CD8-positive, alpha-beta memory T cell (primary cell): ENCODE data around the gene KMT2D. TPM values are rescaled to one million over a fixed set of nuclear protein-coding genes. Genes with fewer than 3 reads are reported as not detected.

Experiments used
- CTCF ChIA-PET: fragments of 350-600 bp; sonication (Branson Sonifier 250); formaldehyde crosslinking; loops from one replicate; lab custom pipeline; 2021; ENCODE audit warnings: antibody characterized with exemption; lab: Charles Lee
- POLR2A ChIA-PET: fragments of 350-600 bp; sonication (Branson Sonifier 250); formaldehyde crosslinking; loops from one replicate; lab custom pipeline; 2021; ENCODE audit warnings: antibody characterized with exemption; lab: Charles Lee
- DNase-seq, 5 donors: peaks; one replicate each; pipeline versions ENCODE4 v3.0.0 to v3.0.0-alpha.2; 2020 to 2022; ENCODE audit warnings: mixed read lengths in 1 of 5
- H3K27ac ChIP-seq: one replicate; pipeline ENCODE4 v1.7.0; 2013; ENCODE audit warnings: low read depth, mild to moderate bottlenecking, low read length, moderate library complexity
- H3K27me3 ChIP-seq: 2 replicates; pipeline ENCODE4 v1.7.0; 2013; ENCODE audit warnings: low read length, mild to moderate bottlenecking; ENCODE audit not compliant: insufficient read depth, poor library complexity, severe bottlenecking
- H3K36me3 ChIP-seq: 2 replicates; pipeline ENCODE4 v1.7.0; 2013; ENCODE audit warnings: mild to moderate bottlenecking, low read length, moderate library complexity; ENCODE audit not compliant: insufficient read depth
- H3K4me1 ChIP-seq: 2 replicates; pipeline ENCODE4 v1.7.0; 2013; ENCODE audit warnings: mild to moderate bottlenecking, low read length, moderate library complexity; ENCODE audit not compliant: insufficient read depth
- H3K4me3 ChIP-seq: 2 replicates; pipeline ENCODE4 v1.7.0; 2013; ENCODE audit warnings: mild to moderate bottlenecking, low read length
- H3K9me3 ChIP-seq: 2 replicates; pipeline ENCODE4 v1.7.0; 2013; ENCODE audit warnings: mild to moderate bottlenecking, low read length
- H3K27ac Mint-ChIP-seq, 8 donors: one replicate each; pipeline ENCODE4 v1.8.0; 2020 to 2021; ENCODE audit warnings: mixed read lengths in 8 of 8, mild to moderate bottlenecking in 6 of 8, inconsistent platforms in 3 of 8, moderate library complexity in 3 of 8
- H3K27me3 Mint-ChIP-seq, 2 donors: one replicate each; pipeline ENCODE4 v1.8.0; 2020 to 2021; ENCODE audit warnings: mixed read lengths in 2 of 2, mild to moderate bottlenecking in 1 of 2, moderate library complexity in 1 of 2
- H3K36me3 Mint-ChIP-seq, 3 donors: one replicate each; pipeline ENCODE4 v1.8.0; 2020 to 2021; ENCODE audit warnings: mixed read lengths in 3 of 3, inconsistent platforms in 1 of 3, mild to moderate bottlenecking in 1 of 3
- H3K4me1 Mint-ChIP-seq, 3 donors: one replicate each; pipeline ENCODE4 v1.8.0; 2020 to 2021; ENCODE audit warnings: mixed read lengths in 3 of 3, inconsistent platforms in 1 of 3, mild to moderate bottlenecking in 1 of 3
- H3K4me3 Mint-ChIP-seq, 7 donors: one replicate each; pipeline ENCODE4 v1.8.0; 2020 to 2021; ENCODE audit warnings: mixed read lengths in 7 of 7, mild to moderate bottlenecking in 6 of 7, moderate library complexity in 4 of 7, inconsistent platforms in 2 of 7
- H3K9me3 Mint-ChIP-seq, 5 donors: one replicate each; pipeline ENCODE4 v1.8.0; 2020 to 2022; ENCODE audit warnings: mixed read lengths in 5 of 5, mild to moderate bottlenecking in 3 of 5, moderate library complexity in 2 of 5, inconsistent platforms in 1 of 5
- polyA plus RNA-seq: library from polyadenylated mRNA; unstranded; fragments of 300-500 nt; fragmentation: Illumina TruSeq; gene quantifications from one replicate; pipeline ENCODE4 v1.2.3, GENCODE V29; 2021
- total RNA-seq, 2 experiments: library from RNA; stranded (reverse); gene quantifications; one replicate each; pipeline ENCODE4 v1.2.3, GENCODE V29; 2021

The KMT2D gene
- total and polyA plus RNA-seq, 3 experiments from 2014 or later: 22.8 to 79.7 (median 79.4) TPM

DNA sequence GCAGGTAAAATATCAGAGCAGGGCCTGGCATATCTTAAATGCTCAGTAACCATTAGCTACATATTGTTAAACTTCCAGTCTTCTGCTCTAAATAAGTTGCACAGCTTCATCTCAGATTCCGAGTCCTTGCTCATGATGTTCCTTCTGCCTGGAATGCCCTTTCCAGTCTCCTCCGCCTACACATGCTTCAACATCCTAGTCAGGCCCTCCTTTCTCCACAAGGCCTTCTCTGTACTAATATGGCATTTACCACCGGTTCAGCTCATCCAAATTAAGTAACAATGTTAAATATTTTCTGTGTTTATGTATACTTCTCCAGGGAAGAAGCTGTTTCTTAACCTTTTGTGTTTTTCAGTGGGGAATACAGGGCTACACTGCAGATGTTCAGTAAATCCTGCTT lies 25.5 kb upstream of the KMT2D start:
- peaks cover 25% of the 10 kb centered on the region for H3K27me3 ChIP-seq
- ChIA-PET POLR2A (interaction anchor here (1.0 kb wide), 1 partner anchor 45 kb away, joined by 4 read pairs; the partner anchor contains the start of gene TUBA1B), CTCF (interaction anchor here (1.0 to 7.7 kb wide), 7 partner anchors 13 to 150 kb away, joined by 3 to 111 read pairs (median 47); partner anchors contain the start of genes LMBR1L and TUBA1B)
- no peak overlapping the region for H3K27ac Mint-ChIP-seq
- H3K4me1 ChIP-seq: peaks cover 35% of the 10 kb centered on the region
- H3K36me3 ChIP-seq: no peaks in the 10 kb centered on the region
- H3K4me3 ChIP-seq: no peak overlapping the region
- H3K36me3 Mint-ChIP-seq: no peaks in the 10 kb centered on the region
- DNase-seq: no peak
- H3K9me3 Mint-ChIP-seq: no peaks in the 10 kb centered on the region
- no peak overlapping the region for H3K4me3 Mint-ChIP-seq
- H3K4me1 Mint-ChIP-seq: peaks cover 20 to 35% (median 33%) of the 10 kb centered on the region in 3 donors
- no peak overlapping the region for H3K27ac ChIP-seq
- H3K27me3 Mint-ChIP-seq: peaks cover 30 to 33% of the 10 kb centered on the region in 2 donors
- H3K9me3 ChIP-seq: no peaks in the 10 kb centered on the region

DNA sequence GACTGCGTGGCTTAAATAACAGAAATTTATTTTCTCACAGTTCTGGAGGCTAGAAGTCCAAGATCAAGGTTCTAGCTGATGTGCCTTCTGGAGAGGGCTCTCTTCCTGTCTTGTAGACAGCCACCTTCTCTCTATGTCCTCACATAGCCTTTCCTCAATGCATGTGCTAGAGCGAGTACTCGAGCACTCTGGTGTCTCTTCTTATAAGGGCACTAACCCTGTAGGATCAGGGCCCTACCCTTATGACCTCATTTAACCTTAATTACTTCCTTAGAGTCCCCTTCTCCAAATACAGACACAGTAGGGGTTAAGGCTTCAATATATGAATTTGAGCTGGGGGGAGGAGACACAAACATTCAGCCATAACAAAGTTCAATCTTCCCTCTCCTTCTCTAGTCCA lies 23.8 kb upstream of the KMT2D start:
- Histone ChIP-seq H3K27me3 (peaks cover 11% of the 10 kb centered on the region), H3K9me3 (no peaks in the 10 kb centered on the region), H3K36me3 (no peaks in the 10 kb centered on the region), H3K4me3 (no peak overlapping the region), H3K27ac (no peak overlapping the region), H3K4me1 (peaks cover 19% of the 10 kb centered on the region)
- DNase-seq: no peak
- CTCF ChIA-PET: interaction anchor here (0.8 to 7.7 kb wide), 10 partner anchors 10 to 160 kb away, joined by 3 to 111 read pairs (median 5); partner anchors contain the start of genes DHH, LMBR1L and RHEBL1
- no peaks in the 10 kb centered on the region for H3K9me3 Mint-ChIP-seq
- no peak overlapping the region for H3K27ac Mint-ChIP-seq
- H3K36me3 Mint-ChIP-seq: no peaks in the 10 kb centered on the region
- POLR2A ChIA-PET: interaction anchor here (0.9 kb wide), 2 partner anchors 14 to 103 kb away, joined by 3 to 4 read pairs; no protein-coding TSS in a partner anchor
- peaks cover 10 to 26% (median 18%) of the 10 kb centered on the region in 3 donors for H3K4me1 Mint-ChIP-seq
- H3K27me3 Mint-ChIP-seq: peaks cover 17 to 20% of the 10 kb centered on the region in 2 donors
- no peak overlapping the region for H3K4me3 Mint-ChIP-seq

- H3K27ac Mint-ChIP-seq: peak overlapping the region in 2 of 8 donors; percentile 19 to 63
- no peak overlapping the region for H3K27ac ChIP-seq
- no peaks in the 10 kb centered on the region for H3K4me1 ChIP-seq
- H3K4me1 Mint-ChIP-seq: no peaks in the 10 kb centered on the region
- H3K4me3 Mint-ChIP-seq: no peak overlapping the region
- H3K36me3 Mint-ChIP-seq: no peaks in the 10 kb centered on the region
- no peaks in the 10 kb centered on the region for H3K27me3 ChIP-seq
- DNase-seq: no peak
- no peaks in the 10 kb centered on the region for H3K9me3 ChIP-seq
- H3K9me3 Mint-ChIP-seq: no peaks in the 10 kb centered on the region
- peaks cover 5 to 6% of the 10 kb centered on the region in 2 donors for H3K27me3 Mint-ChIP-seq
- no peaks in the 10 kb centered on the region for H3K36me3 ChIP-seq
- H3K4me3 ChIP-seq: no peak overlapping the region
- ChIA-PET CTCF (interaction anchor here (0.6 to 2.4 kb wide), 8 partner anchors 8 to 146 kb away, joined by 3 to 10 read pairs (median 3); partner anchors contain the start of gene RHEBL1), POLR2A (no interaction called here)
Observed at GRCh38 chr12:49079793-49080192, 19.2 kb upstream of the KMT2D start.

- Mint-ChIP-seq H3K27me3 (no peaks in the 10 kb centered on the region), H3K4me1 (peaks cover 18 to 21% (median 21%) of the 10 kb centered on the region in 3 donors), H3K9me3 (no peaks in the 10 kb centered on the region), H3K27ac (peak overlapping the region in 2 of 8 donors; percentile 22 to 91), H3K36me3 (peaks cover 0 to 4% (median 0%) of the 10 kb centered on the region in 3 donors), H3K4me3 (peak overlapping the region in 2 of 7 donors; percentile 39 to 69)
- no peak for DNase-seq
- H3K27ac ChIP-seq: no peak overlapping the region
- CTCF ChIA-PET: interaction anchor here (2.0 kb wide), 1 partner anchor 17 kb away, joined by 22 read pairs; no protein-coding TSS in a partner anchor
- H3K36me3 ChIP-seq: no peaks in the 10 kb centered on the region
- H3K27me3 ChIP-seq: no peaks in the 10 kb centered on the region
- POLR2A ChIA-PET: interaction anchor here (1.6 kb wide), 1 partner anchor 60 kb away, joined by 13 read pairs; the partner anchor contains the start of gene TUBA1B
- no peak overlapping the region for H3K4me3 ChIP-seq
- no peaks in the 10 kb centered on the region for H3K9me3 ChIP-seq
- peaks cover 16% of the 10 kb centered on the region for H3K4me1 ChIP-seq
Observed at GRCh38 chr12:49070971-49071370, 10.4 kb upstream of the KMT2D start.

- Mint-ChIP-seq H3K27ac (peak within 1 kb of the TSS; percentile 72 to 99 (median 91)), H3K4me3 (peak within 1 kb of the TSS; percentile 87 to 98 (median 94)), H3K4me1 (peaks cover 18 to 21% (median 21%) of the 10 kb centered on the region in 3 donors), H3K27me3 (no peaks in the 10 kb centered on the region), H3K9me3 (no peaks in the 10 kb centered on the region), H3K36me3 (peaks cover 0 to 8% (median 0%) of the 10 kb centered on the region in 3 donors)
- Histone ChIP-seq H3K4me1 (peaks cover 16% of the 10 kb centered on the region), H3K36me3 (no peaks in the 10 kb centered on the region), H3K4me3 (peak within 1 kb of the TSS; percentile 93), H3K27me3 (no peaks in the 10 kb centered on the region), H3K9me3 (no peaks in the 10 kb centered on the region), H3K27ac (peak within 1 kb of the TSS; percentile 83)
- peak; percentile 98 to 99 (median 99) for DNase-seq
- ChIA-PET POLR2A (interaction anchor here (0.5 to 1.6 kb wide), 11 partner anchors 10 to 218 kb away, joined by 3 to 13 read pairs (median 3); partner anchors contain the start of genes DDX23, KMT2D, TUBA1A and TUBA1B), CTCF (interaction anchor here (0.7 to 2.0 kb wide), 14 partner anchors 9 to 165 kb away, joined by 3 to 22 read pairs (median 3); partner anchors contain the start of genes KMT2D, TUBA1A and TUBA1B)
Observed at GRCh38 chr12:49069507-49070346, 9.1 kb upstream of the KMT2D start, which contains the start of gene RHEBL1. TSS of gene RHEBL1 (minus strand) at chr12:49069979. CDS start at chr12:49069785, 194 bp downstream.

- Mint-ChIP-seq H3K27me3 (no peaks in the 10 kb centered on the region), H3K4me1 (peaks cover 19 to 23% (median 22%) of the 10 kb centered on the region in 3 donors), H3K9me3 (no peaks in the 10 kb centered on the region), H3K27ac (peak overlapping the region; percentile 72 to 99 (median 91)), H3K4me3 (peak overlapping the region; percentile 87 to 98 (median 94)), H3K36me3 (peaks cover 0 to 9% (median 0%) of the 10 kb centered on the region in 3 donors)
- no peaks in the 10 kb centered on the region for H3K36me3 ChIP-seq
- ChIA-PET CTCF (interaction anchor here (0.8 to 7.7 kb wide), 15 partner anchors 8 to 166 kb away, joined by 3 to 111 read pairs (median 4); partner anchors contain the start of genes KMT2D, TUBA1A and TUBA1B), POLR2A (interaction anchor here (1.1 to 1.6 kb wide), 6 partner anchors 9 to 217 kb away, joined by 3 to 13 read pairs (median 4); partner anchors contain the start of genes DDX23, KMT2D, TUBA1A and TUBA1B)
- no peaks in the 10 kb centered on the region for H3K27me3 ChIP-seq
- DNase-seq: no peak
- H3K4me3 ChIP-seq: peak overlapping the region; percentile 93
- H3K4me1 ChIP-seq: peaks cover 16% of the 10 kb centered on the region
- peak overlapping the region; percentile 83 for H3K27ac ChIP-seq
- no peaks in the 10 kb centered on the region for H3K9me3 ChIP-seq
Observed at GRCh38 chr12:49068879-49069506, 8.4 kb upstream of the KMT2D start.

DNA sequence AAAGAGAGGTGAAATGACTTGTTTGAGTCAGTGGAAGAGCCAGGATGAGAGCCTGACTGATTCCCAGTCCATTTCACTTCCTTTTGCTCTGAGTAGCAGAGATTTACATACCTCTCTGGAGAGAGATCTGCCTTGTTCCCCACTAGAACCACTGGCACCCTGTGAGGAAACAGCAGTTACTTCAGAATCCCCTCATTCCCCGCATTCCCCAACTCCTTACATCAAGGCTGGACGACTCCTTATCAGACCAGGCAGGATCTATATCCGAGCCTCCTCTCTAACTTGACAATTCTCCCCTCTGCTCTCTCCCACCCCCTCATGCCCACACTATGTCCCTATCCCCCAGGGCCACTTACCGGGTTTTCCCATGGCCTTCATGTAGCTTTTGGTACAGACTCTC lies 5.5 kb upstream of the KMT2D start:
- Mint-ChIP-seq H3K27ac (peak overlapping the region in 5 of 8 donors; percentile 16 to 92 (median 35)), H3K9me3 (no peaks in the 10 kb centered on the region), H3K27me3 (peaks cover 0 to 2% of the 10 kb centered on the region in 2 donors), H3K4me3 (peak overlapping the region in 1 of 7 donors; percentile 30), H3K4me1 (peaks cover 26 to 32% (median 31%) of the 10 kb centered on the region in 3 donors), H3K36me3 (peaks cover 0 to 9% (median 0%) of the 10 kb centered on the region in 3 donors)
- no peak for DNase-seq
- Histone ChIP-seq H3K4me1 (peaks cover 21% of the 10 kb centered on the region), H3K27me3 (no peaks in the 10 kb centered on the region), H3K27ac (no peak overlapping the region), H3K36me3 (no peaks in the 10 kb centered on the region), H3K4me3 (no peak overlapping the region), H3K9me3 (no peaks in the 10 kb centered on the region)
- CTCF ChIA-PET: interaction anchor here (3.8 to 7.7 kb wide), 3 partner anchors 20 to 33 kb away, joined by 48 to 111 read pairs (median 62); partner anchors contain the start of gene DHH
- POLR2A ChIA-PET: no interaction called here
